GM12865 (cell line): ENCODE measurements around the gene C11orf98.
"Not testable (repeated sequence)": the region's sequence is repeated elsewhere in the genome, so short reads cannot be mapped to it uniquely, and the experiment has no call there.

Experiments
- DNase-seq: peaks from one replicate; pipeline ENCODE4 v3.0.0; 2010; ENCODE audit warnings: low read depth
- H3K4me3 ChIP-seq: 2 replicates; pipeline ENCODE4 v1.5.1; 2011; ENCODE audit warnings: mild to moderate bottlenecking, low read depth, low read length, control low read depth
- CTCF ChIP-seq: IDR thresholded peaks from 2 replicates; pipeline ENCODE4 v1.5.1; 2011; ENCODE audit warnings: low read length, control low read depth, low read depth, inconsistent platforms; ENCODE audit not compliant: insufficient read depth; ENCODE audit errors: missing control alignments

The C11orf98 gene

GRCh38 chr11:62665599-62666258 lies 719 bp upstream of the C11orf98 start:
- peak overlapping the region; percentile 94 for H3K4me3 ChIP-seq
- TF ChIP-seq CTCF: no peak
- DNase-seq: peak; percentile 74

- DNase-seq: peak; percentile 86
- peak overlapping the region; percentile 94 for H3K4me3 ChIP-seq
- no peak for TF ChIP-seq CTCF
Measured at GRCh38 chr11:62664405-62665074, 470 bp downstream of the C11orf98 start.

- H3K4me3 ChIP-seq: no peak overlapping the region
- no peak for TF ChIP-seq CTCF
- no peak for DNase-seq
Measured at GRCh38 chr11:62656796-62657429, 8.1 kb downstream of the C11orf98 start.

GRCh38 chr11:62654297-62654696 lies 10.7 kb downstream of the C11orf98 start:
- no peak for TF ChIP-seq CTCF
- no peak for DNase-seq
- no peak overlapping the region for H3K4me3 ChIP-seq

- TF ChIP-seq CTCF: no peak
- DNase-seq: no peak
- H3K4me3 ChIP-seq: peak overlapping the region; percentile 95
Measured at GRCh38 chr11:62652161-62653006, 12.6 kb downstream of the C11orf98 start.

GRCh38 chr11:62650283-62650682 lies 14.7 kb downstream of the C11orf98 start:
- H3K4me3 ChIP-seq, DNase-seq: not testable (repeated sequence)

- DNase-seq: no peak
- no peak for TF ChIP-seq CTCF
- no peak overlapping the region for H3K4me3 ChIP-seq
Measured at GRCh38 chr11:62649486-62649885, 15.5 kb downstream of the C11orf98 start.
